RCC 7860 (cell line): Measurements from ENCODE around the gene VDAC2.

ENCODE experiments used
- DNase-seq: peaks from one replicate; pipeline ENCODE4 v3.0.0-alpha.2; 2015; ENCODE audit warnings: low spot score
- FAIRE-seq: peaks from 2 replicates; lab custom pipeline; 2012; peaks lifted over from hg19 to GRCh38; lab: Jason Lieb, UNC

VDAC2 gene

GRCh38 chr10:75246506-75246905 is 35.9 kb downstream of the VDAC2 start:
- DNase-seq, result no peak
- no peak for FAIRE-seq

- DNase-seq (no peak), FAIRE-seq (no peak)
Measured at GRCh38 chr10:75247797-75248196, 37.2 kb downstream of the VDAC2 start.

DNA sequence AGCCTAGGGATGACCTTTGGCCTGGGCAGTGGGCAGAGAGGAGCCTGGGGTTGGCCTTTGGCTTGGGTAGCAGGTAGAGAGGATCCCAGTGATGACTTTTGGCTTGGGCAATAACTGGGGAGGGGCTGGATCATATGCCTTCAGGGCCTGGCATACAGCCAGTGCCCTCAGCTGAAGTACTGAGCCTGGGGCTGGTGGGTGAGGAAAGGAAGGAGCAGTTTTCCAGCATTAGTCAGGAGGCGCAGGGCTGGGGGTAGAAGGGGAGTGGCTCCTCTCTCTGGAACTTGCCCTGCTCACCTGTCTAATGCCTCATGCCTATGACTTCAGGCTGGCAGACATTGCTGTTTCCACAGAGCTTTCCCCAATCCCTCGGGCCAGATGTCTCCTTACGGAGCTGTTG is 40.3 kb downstream of the VDAC2 start:
- no peak for FAIRE-seq
- DNase-seq, result no peak

DNA sequence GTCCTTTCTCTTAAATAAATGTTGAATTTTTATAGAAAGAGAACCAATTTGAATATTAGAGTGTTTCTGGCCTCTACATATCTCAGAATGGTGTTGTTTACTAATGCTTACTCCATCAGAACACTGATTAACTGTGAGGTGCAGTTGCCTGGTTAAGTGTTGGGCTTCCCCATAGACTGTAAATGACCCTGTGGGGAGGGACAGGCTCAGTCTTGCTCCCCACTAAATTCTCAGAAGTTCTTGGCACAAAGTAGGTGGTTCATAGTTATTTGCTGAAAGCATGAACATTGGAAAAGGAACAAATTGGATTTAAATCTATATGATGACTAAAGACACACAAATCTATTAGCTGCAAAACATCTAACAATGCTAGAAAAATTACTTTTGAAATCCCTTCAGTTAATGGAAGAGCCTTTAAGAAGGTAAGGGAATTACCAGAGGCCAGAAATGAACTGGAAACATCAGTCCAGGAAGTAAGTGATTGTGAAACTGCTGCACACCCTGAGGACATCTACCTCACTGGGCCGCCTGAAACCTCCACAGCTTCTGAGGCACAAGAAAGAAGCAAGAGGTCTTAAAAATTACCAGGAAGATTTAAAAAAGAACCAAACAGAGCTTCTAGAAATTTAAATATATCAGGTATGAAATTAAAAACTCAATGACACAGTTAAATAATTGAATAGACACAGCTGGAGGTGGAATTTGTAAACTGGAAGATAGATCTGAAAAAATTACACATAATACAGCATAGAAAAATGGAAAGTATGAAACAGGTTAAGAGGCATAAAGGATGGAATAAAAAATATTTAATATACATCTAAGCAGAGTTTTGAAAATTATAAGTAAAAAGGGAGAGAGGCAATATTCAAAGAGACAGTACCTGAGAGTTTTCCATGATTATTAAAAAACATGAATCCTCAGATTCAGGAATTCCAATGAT is 43.0 kb downstream of the VDAC2 start:
- FAIRE-seq (no peak), DNase-seq (no peak)

DNA sequence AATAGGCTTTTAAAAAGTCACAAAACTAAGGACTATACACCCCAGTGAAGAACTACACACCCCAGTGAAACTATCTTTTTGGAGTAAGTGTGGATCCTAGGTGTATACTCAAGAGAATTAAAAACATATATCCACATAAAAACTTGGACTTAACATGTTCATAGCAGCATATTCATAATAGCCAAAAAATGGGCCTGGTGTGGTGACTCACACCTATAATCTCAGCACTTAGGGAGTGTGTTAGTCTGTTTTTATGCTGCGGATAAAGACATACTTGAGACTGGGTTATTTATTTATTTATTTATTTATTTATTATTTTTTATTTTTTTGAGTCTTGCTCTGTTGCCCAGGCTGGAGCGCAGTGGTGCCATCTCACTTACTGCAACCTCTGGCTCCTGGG is 44.1 kb downstream of the VDAC2 start:
- FAIRE-seq (no peak), DNase-seq (no peak)

- DNase-seq (no peak), FAIRE-seq (no peak)
Measured at GRCh38 chr10:75260990-75261389, 50.4 kb downstream of the VDAC2 start.

DNA sequence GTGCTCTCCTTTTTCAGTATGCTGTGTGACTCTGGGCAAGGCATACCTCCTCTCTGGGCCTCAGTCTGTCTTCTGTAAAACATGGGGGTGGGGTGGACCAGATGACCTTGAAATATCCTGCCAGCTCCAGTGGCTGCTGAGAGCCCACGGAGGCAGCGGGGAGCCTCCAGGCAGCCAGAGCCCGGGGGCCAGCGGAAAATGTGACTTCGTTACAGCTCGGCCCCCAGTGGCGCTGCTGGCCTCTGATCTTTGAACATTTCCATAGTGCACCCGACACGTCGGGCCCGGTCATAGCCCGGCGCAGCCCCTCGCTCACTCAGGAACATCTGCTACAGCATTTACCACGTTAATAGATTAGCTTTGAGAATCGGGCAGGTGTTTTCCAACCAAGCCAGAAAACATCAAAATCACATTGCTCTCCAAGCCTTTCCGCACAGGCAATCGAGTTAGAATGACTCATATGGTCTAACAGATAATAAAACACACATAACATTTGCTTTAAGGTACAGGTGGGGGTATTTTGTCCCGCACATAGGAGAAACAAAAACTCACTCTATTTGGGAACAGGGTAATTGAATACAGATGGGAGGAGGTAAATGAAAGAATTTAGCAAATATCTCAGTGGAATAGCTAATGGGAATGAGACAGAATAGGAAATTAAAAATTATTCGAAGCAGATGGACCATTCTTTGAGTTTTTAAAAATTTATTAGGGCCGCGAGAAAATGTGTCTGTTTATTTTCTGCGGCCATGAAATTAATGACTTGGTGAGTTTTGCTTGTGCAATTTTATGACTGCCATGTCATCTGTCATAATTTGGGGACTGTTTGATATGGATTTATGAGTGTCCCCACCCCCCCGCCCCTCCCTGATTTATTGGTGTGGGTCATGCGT is 51.5 kb downstream of the VDAC2 start:
- no peak for DNase-seq
- no peak for FAIRE-seq

DNA sequence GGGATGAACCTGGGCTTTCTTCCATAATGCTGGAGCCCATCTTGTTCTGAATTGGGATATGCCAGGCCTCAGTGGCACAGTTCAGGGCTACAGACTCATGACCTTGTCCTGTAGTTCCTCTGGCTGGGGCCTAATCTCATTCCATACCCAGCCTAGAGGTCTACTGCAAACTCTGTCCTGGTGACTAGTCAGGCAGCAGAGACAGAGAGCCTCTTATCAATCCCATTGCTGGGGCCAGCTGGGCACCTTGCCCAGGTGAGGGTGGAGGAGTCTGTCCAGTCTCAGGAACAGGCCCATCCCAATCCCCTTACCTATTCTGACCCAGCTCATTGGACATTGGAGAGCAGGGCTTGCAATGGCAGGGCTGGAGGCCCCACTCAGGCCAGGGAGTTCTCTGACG is 53.2 kb downstream of the VDAC2 start:
- FAIRE-seq, result no peak
- DNase-seq, result no peak

- FAIRE-seq, result no peak
Measured at GRCh38 chr10:75265856-75266255, 55.3 kb downstream of the VDAC2 start.

DNA sequence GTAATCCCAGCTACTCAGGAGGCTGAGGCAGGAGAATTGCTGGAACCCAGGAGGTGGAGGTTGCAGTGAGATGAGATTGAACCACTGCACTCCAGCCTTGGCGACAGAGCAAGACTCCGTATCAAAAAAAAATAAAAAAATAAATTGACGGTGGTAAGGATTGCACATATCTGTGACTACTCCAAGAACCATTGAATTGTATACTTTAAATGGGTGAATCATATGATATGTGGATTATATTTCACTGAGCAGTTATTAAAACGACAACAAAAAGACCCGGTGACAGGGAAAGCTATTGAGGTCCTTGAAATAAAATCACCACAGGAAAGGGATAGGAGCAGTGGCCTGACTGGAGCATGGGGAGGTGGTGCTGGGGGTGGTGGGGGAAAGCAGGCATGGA is 56.3 kb downstream of the VDAC2 start:
- FAIRE-seq, result no peak

More at GRCh38 chr10:75265856-75266255, 55.3 kb downstream of the VDAC2 start:
- no peak for DNase-seq

GRCh38 chr10:75269605-75270004 is 59.0 kb downstream of the VDAC2 start:
- FAIRE-seq, result no peak
- no peak for DNase-seq

More for the DNA sequence above, 56.3 kb downstream of the VDAC2 start:
- DNase-seq, result no peak

DNA sequence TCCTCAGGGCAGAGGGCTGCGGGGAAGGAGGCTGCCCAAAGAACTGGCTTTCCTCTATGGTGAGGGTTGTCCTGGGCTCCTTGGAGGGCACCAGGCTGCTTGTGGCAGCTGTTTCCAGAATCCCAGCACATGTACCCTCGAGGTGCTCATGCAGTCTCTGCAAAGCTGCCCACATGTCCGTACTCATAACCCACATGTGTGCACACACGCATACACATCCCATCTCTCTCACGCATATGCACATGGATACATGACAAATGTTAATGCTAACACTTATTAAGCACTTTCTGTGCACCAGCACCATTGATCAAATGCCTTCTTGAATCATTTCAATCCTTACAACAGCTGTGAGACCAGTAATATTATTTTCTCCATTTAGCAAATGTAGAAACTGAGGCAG is 61.5 kb downstream of the VDAC2 start:
- no peak for DNase-seq
- FAIRE-seq, result no peak

GRCh38 chr10:75272896-75273295 is 62.3 kb downstream of the VDAC2 start:
- FAIRE-seq (no peak), DNase-seq (no peak)

- DNase-seq (no peak), FAIRE-seq (no peak)
Measured at GRCh38 chr10:75276069-75276872, 65.7 kb downstream of the VDAC2 start.

DNA sequence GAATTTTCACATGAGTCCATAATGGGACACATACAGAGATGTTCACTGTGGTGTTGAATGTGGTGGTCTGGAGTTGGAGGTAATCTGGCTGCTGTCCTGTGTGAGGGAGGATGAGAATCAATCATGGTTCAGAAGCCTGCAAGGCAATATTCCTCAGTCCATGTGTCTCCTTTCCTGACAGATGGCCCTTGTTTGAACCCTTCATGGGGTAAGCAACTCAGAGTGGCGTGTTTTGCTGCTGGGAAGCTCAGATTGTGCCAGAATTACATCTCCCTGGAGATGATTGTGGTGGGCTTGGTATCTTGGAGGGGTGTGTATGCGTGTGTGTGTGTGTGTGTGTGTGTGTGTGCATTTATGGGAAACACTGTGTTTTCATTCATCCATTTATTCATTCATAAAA is 69.6 kb downstream of the VDAC2 start:
- FAIRE-seq, result no peak

More for the DNA sequence above, 69.6 kb downstream of the VDAC2 start:
- DNase-seq, result no peak
